B cell (primary cell): ENCODE measurements around the gene DENND5B.

Experiments used
- CTCF ChIP-seq: fragments of 200-600 bp; IDR thresholded peaks from one replicate; pipeline ENCODE4 v1.8.0; 2022; ENCODE audit warnings: antibody characterized with exemption, mild to moderate bottlenecking
- EZH2 ChIP-seq: IDR thresholded peaks from 2 replicates; pipeline ENCODE4 v1.6.1; 2012; ENCODE audit warnings: borderline replicate concordance, low read depth, mild to moderate bottlenecking, moderate library complexity, low read length; ENCODE audit not compliant: insufficient read depth, poor library complexity, severe bottlenecking

DNA sequence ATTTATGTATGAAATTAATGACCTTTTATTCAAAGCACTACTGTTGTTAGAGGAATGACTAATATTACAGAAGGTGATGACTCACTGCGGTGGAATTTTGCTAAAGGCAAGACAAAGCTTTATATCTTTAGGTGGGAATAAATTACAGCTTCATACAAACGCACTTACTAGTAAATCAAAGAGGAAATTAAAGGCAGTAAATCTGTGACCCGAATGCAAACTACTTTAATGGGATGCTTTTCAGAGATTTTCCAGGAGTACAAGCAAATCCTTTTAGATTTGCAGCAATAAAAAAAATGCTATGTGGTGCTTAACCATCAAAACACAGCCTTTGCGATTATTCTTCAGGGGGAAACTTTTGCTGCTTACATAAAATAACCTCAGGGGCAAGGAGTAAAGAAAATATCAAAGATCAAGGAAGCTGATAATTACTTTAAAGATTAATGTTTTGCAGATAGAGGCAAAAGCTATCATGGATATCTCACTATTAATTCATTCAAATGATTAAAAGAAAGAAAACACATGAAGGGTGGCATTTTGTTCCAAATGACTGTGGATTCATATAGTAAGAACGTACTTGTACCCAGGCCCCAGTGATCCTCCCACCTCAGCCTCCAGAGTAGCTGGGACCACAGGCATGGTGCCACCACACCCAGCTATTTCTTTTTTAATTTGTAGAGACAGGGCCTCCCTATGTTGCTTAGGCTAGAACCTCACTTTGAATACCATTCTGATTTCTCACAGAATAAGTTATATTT is 98.9 kb downstream of the DENND5B start:
- TF ChIP-seq CTCF (no peak), EZH2 (no peak)
